GM10248 (cell line): ENCODE results near the gene UTP15.

Source experiments
- CTCF ChIA-PET: fragments of 300-600 bp; sonication (Branson Sonifier 250); formaldehyde crosslinking; extraction: SDS; loops from one replicate; lab custom pipeline; 2021; ENCODE audit warnings: antibody characterized with exemption; lab: Yijun Ruan, JAX
- POLR2A ChIA-PET: fragments of 350-650 bp; sonication (Branson Sonifier 250); formaldehyde crosslinking; extraction: SDS; loops from one replicate; lab custom pipeline; 2020; ENCODE audit warnings: antibody characterized with exemption; lab: Yijun Ruan, JAX
- DNase-seq: peaks from one replicate; pipeline ENCODE4 v3.0.0; 2012; ENCODE audit errors: extremely low spot score
- TF ChIP-seq, protein P1 (sequence below): IDR thresholded peaks from 2 replicates; pipeline ENCODE4 v1.5.1; 2012; ENCODE audit warnings: mild to moderate bottlenecking, low read depth; ENCODE audit errors: extremely low read depth, missing control alignments, control extremely low read depth

Gene UTP15

DNA sequence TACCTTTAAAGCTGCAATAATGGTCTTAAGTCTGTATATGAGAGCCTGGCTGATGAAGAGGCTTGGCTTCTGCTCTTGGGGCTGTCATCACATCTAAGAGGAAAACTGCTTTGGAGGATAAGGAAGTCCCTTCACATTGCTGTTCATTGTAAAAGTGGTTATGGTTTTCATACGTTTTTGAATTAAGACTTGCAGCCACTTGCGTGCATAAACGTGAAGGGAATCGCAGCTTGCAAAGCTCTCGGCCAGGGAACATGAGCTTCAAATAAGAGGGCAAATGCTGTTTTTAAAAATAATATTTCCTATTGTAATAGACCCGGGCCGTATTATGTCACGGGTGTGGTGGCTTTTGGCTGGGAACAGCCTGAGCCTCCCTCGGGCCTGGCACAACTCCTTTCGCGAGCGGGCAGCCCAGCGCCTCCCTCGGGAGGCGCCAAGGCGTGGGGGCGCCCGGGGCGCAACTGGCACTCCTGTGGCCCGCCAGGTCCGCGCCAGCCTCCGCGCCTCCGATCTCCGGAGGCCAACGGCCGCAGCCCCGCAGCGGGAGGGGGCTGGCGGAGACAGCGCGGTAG lies 59.9 kb downstream of the UTP15 start:
- ChIA-PET CTCF (interaction anchor here (1.4 to 2.8 kb wide), 3 partner anchors 28 to 68 kb away, joined by 3 to 6 read pairs (median 6); no protein-coding TSS in a partner anchor), POLR2A (no interaction called here)

GRCh38 chr5:73625944-73626811 lies 60.6 kb downstream of the UTP15 start, which contains the start of gene ARHGEF28:
ARHGEF28 (plus strand) TSS chr5:73626196; CDS start chr5:73684852, 58,656 bp downstream.
- TF ChIP-seq, protein P1, sequence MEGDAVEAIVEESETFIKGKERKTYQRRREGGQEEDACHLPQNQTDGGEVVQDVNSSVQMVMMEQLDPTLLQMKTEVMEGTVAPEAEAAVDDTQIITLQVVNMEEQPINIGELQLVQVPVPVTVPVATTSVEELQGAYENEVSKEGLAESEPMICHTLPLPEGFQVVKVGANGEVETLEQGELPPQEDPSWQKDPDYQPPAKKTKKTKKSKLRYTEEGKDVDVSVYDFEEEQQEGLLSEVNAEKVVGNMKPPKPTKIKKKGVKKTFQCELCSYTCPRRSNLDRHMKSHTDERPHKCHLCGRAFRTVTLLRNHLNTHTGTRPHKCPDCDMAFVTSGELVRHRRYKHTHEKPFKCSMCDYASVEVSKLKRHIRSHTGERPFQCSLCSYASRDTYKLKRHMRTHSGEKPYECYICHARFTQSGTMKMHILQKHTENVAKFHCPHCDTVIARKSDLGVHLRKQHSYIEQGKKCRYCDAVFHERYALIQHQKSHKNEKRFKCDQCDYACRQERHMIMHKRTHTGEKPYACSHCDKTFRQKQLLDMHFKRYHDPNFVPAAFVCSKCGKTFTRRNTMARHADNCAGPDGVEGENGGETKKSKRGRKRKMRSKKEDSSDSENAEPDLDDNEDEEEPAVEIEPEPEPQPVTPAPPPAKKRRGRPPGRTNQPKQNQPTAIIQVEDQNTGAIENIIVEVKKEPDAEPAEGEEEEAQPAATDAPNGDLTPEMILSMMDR: no peak
- CTCF ChIA-PET: interaction anchor here (1.4 to 2.8 kb wide), 3 partner anchors 29 to 67 kb away, joined by 3 to 6 read pairs (median 6); no protein-coding TSS in a partner anchor
- POLR2A ChIA-PET: no interaction called here
- peak; percentile 55 for DNase-seq

More for the DNA sequence above, 59.9 kb downstream of the UTP15 start:
- TF ChIP-seq, protein P1: no peak
- no peak for DNase-seq

GRCh38 chr5:73626814-73627313 lies 61.3 kb downstream of the UTP15 start:
- TF ChIP-seq, protein P1: no peak
- no peak for DNase-seq
- ChIA-PET POLR2A (no interaction called here), CTCF (interaction anchor here (1.4 to 2.8 kb wide), 3 partner anchors 29 to 67 kb away, joined by 3 to 6 read pairs (median 6); no protein-coding TSS in a partner anchor)

DNA sequence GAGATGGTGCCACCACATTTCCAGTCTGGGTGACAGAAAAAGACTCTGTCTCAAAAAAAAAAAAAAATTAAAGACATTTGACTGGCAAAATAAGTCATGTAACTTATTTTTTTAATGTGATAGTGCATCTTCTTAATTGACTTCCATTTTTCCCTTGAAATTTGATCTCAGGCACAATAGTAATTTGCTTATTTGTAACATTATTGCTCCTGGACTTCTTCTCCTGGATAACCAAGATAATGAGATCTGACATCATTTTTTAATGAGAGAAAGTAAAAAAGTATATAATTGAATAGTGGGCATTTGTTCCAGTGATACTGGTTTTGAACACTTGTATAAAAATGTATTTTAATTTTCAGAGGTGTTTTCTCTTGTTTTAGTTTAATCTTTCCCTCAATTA lies 63.9 kb downstream of the UTP15 start:
- POLR2A ChIA-PET: no interaction called here
- TF ChIP-seq, protein P1: no peak
- CTCF ChIA-PET: interaction anchor here (2.2 kb wide), 1 partner anchor 21 kb away, joined by 6 read pairs; no protein-coding TSS in a partner anchor
- no peak for DNase-seq

DNA sequence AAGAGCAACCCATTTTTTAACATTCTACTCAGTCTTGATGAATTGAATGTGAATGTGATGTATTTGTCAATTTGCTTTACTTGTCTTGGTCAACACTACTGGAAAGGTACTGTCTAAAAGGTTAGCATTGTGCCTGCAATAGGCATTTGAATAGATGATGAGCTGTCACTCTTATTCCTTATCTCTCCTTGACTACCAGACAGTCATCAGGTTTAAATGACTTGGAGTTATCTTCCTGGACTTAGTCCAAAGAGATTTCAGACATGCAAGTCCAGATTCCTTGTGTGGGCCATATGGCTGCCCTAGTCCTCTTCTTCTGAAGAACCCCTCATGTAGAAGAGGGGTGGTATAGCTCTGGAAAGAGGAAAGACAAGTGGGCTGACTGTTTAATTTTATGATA lies 65.2 kb downstream of the UTP15 start:
- ChIA-PET CTCF (interaction anchor here (2.2 kb wide), 1 partner anchor 20 kb away, joined by 6 read pairs; no protein-coding TSS in a partner anchor), POLR2A (no interaction called here)
- TF ChIP-seq, protein P1: no peak
- DNase-seq: no peak

DNA sequence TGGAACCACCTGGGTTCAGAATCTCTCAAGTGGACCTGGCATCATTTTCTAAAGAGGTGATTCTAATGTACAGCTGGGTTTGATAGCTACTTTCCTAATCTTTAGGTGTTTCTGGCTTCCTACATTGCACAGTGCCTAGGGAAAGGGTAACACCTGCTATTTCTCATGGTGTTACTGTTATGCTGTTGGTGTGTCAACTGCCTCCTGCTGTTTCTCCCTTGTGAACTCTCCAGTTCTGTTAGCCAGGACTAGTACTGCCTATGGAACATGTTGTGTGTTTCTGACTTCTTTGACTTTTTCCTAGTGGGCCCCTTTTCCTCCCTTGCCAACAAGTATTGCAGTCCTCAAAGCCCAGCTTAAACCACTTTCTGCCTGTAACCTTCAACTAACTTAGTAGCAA lies 66.0 kb downstream of the UTP15 start:
- TF ChIP-seq, protein P1: no peak
- ChIA-PET POLR2A (no interaction called here), CTCF (interaction anchor here (2.2 kb wide), 1 partner anchor 19 kb away, joined by 6 read pairs; no protein-coding TSS in a partner anchor)
- no peak for DNase-seq
